GM13976 (cell line): ENCODE data around the gene AUTS2.

Experiments
- DNase-seq: peaks from one replicate; pipeline ENCODE4 v3.0.0; 2012; ENCODE audit warnings: low spot score
- CTCF ChIP-seq: IDR thresholded peaks from 2 replicates; pipeline ENCODE4 v1.5.1; 2012; ENCODE audit warnings: borderline replicate concordance, mild to moderate bottlenecking; ENCODE audit not compliant: insufficient read depth; ENCODE audit errors: extremely low read depth, missing control alignments, control extremely low read depth
- in situ Hi-C: fragments of 300-500 bp; cut with MboI; formaldehyde crosslinking; loops from one replicate; pipeline ENCODE4 v1.12.0; 2022; ENCODE audit warnings: low sequenced_read_pairs, mixed read lengths, inconsistent platforms; ENCODE audit not compliant: unreplicated experiment

Gene AUTS2

GRCh38 chr7:70565721-70566370 is 967.6 kb downstream of the AUTS2 start:
- in situ Hi-C loops = no loop called here
- no peak for TF ChIP-seq CTCF
- no peak for DNase-seq

GRCh38 chr7:70566671-70567070 is 968.4 kb downstream of the AUTS2 start:
- no peak for DNase-seq
- TF ChIP-seq CTCF = no peak
- in situ Hi-C loops = no loop called here

- no peak for TF ChIP-seq CTCF
- in situ Hi-C loops = no loop called here
- DNase-seq = no peak
Measured at GRCh38 chr7:70568674-70569334, 970.5 kb downstream of the AUTS2 start.

GRCh38 chr7:70569335-70569819 is 971.1 kb downstream of the AUTS2 start:
- DNase-seq = no peak
- in situ Hi-C loops = no loop called here
- no peak for TF ChIP-seq CTCF

- no peak for DNase-seq
- no peak for TF ChIP-seq CTCF
- in situ Hi-C loops = no loop called here
Measured at GRCh38 chr7:70570029-70570428, 971.8 kb downstream of the AUTS2 start.

- in situ Hi-C loops = no loop called here
- no peak for TF ChIP-seq CTCF
- DNase-seq = no peak
Measured at GRCh38 chr7:70570961-70571360, 972.7 kb downstream of the AUTS2 start.

GRCh38 chr7:70571403-70571934 is 973.2 kb downstream of the AUTS2 start:
- in situ Hi-C loops = no loop called here
- DNase-seq = no peak
- TF ChIP-seq CTCF = no peak
